ENCODE measurements around the gene NCOA4.
"Not testable (repeated sequence)": the region's sequence is repeated elsewhere in the genome, so short reads cannot be mapped to it uniquely, and the experiment has no call there.

NCOA4 gene

DNA sequence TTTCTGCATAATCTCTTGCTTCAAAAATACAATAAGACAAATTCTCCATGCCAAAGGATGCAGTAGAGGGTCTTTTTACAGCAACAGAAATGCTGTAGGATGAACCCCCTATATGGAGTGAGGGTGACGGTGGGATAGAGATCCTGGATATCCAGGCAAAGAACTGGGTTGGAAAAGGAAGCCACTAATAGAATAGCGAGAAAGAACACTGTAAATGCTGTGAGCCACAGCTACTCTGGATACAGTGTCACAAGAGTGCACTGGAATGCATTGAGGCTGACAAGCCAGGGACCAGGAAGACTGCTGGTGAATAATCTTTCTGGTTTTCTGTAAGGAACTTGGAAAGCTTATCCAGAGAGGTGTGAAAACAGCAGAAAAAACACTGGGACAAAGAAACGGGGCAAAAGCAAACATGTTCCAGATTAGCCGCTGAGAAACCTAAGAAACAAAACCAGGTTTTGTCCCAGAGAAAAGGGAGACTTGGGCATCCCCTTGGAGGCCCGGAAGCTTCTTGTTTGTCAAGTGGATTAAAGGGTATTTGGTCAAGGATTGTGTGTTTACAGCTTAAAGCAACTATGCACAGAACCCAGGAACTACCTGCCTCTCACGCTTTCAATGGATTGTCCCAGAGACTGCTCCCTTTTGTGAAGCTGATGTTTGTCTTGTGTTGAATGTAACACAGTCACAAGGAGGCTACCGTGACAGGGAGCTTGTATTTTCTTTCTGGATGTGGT lies 21.8 kb upstream of the NCOA4 start:
- no peak for DNase-seq

GRCh38 chr10:46050941-46051623 lies 20.7 kb upstream of the NCOA4 start:
- no peak for DNase-seq

- not testable (repeated sequence) for DNase-seq
These were observed 19.0 kb upstream of the NCOA4 start for GRCh38 chr10:46049497-46049831.

- no peak for DNase-seq
These were observed 17.7 kb upstream of the NCOA4 start for GRCh38 chr10:46048152-46048551.

DNA sequence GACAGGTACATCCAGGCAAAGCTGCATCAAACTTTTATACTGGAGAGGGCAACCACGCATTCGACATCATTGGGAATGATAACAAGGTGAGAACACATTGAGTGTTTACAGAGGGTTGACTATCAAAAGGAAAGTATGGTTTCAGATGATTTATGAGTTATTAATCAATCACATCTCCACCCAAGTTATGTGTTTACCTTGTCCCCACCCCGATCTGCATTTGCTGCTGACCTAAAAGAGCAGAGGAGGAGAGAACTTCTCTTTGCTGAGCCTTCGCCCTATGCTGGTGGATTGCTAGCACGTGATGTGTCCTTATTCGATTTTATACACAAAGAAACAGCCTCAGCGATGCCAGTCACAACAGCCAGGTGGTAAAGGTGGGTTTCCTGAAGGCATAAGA lies 15.8 kb upstream of the NCOA4 start, which contains the start of gene MSMB:
MSMB (minus strand) TSS at position 9 of the 400 bp plus-strand sequence. CDS start 32 bp downstream, outside the sequence.
- DNase-seq = no peak

- DNase-seq = no peak
These were observed 12.1 kb upstream of the NCOA4 start for GRCh38 chr10:46042527-46042926.

GRCh38 chr10:46040004-46040403 lies 9.6 kb upstream of the NCOA4 start:
- DNase-seq = no peak

DNA sequence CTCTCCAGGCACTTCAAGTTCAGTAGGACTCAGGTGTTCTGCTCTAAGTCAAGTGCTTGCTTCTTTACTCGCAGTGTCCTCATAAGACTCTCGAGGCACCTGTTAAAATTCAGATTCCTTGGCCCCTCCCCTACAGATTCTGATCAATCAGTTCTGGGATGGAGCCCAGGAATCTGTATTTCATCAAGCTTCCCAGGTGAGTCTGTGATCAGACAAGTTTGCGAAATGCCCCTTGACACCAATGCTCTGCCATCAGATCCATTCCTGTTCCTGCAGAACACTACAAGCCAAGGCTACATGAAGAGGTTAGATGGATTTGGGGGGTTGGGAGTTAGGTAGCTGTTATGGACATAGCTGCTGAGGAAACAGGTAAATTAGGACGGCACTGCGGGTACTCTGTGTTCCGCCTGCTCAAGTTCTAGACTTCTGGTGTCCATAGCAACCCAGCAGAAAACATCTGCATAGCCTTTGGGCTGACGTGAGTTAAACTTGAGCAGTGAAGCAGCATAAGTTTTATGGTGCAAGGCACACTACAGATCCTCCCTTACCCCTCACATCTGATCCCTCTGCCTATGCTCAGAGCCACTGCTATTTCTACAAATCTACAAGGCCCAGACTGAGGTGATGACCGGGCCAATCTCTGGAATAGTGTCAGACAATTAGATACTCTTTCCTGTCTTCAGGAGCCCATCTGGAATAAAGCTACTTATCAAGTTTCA lies 6.8 kb upstream of the NCOA4 start:
- no peak for DNase-seq

DNA sequence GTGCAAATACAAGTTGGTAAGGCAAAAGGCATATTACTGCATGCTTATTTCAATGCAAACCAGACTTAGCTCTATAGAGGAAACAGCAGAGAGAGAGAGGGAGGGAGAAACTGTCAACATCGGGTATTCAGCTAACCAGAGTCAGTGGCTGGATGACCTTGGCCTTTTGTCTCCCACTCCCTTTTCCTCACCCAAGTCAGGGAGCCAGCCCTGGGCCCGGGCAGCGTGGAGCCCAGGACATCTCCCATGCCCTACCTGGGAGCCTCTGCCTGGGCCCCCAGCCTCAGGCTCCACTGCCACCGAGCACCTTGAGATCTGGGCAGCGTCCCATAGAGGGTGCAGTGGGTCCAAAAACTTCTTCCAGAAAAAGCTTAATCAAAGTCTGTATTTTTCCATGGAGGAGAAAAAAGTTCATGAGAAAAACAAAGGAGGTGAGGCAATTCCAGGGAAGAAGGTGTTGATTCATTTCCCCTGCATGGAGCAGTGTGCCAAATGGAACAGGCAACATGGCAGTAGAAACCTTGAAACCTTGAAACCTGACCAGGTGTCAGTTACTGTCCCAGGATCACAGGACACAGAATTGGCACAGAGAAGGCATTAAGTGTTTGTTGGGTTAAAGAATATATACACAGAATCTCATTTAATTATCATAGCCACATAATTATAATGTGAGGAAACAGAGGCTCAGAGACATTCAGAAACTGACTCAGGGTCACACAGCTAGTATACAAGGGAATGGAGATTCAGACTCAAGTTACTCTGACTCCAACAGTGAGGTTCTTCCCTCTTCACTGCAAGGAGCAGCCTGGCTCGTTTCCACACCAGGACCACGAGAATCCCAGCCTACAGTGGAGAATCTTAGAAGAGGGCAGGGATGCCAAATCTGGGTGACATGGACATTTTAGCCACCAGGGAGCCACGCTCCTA lies 5.8 kb upstream of the NCOA4 start:
- no peak for DNase-seq

- DNase-seq = peak; percentile 70
These were observed 3.2 kb upstream of the NCOA4 start for GRCh38 chr10:46033602-46034011.

GRCh38 chr10:46031648-46032532 lies 1.5 kb upstream of the NCOA4 start:
- DNase-seq = no peak

GRCh38 chr10:46029461-46030030 lies 877 bp downstream of the NCOA4 start:
- DNase-seq = no peak

- peak; percentile 77 for DNase-seq
These were observed 1.6 kb downstream of the NCOA4 start for GRCh38 chr10:46028584-46029460.

DNA sequence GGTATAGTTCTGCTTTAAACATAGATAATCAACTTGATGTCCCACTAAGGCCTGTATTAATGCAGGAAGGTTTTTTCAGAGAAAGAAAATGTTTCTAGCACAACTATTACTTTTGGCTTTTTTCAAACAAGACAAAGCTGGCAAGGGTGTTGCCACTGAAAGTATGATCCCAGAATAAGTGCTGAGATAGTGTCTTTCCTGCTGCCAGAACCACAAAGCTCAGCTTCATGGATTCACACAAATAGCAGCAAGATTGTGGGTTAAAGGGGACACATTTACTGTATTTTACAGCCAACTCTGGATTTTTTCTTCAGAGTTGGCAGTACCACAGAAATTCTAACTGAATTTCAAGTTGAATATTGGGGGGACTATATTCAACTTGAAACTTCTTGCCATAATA lies 4.3 kb downstream of the NCOA4 start:
- DNase-seq = no peak

DNA sequence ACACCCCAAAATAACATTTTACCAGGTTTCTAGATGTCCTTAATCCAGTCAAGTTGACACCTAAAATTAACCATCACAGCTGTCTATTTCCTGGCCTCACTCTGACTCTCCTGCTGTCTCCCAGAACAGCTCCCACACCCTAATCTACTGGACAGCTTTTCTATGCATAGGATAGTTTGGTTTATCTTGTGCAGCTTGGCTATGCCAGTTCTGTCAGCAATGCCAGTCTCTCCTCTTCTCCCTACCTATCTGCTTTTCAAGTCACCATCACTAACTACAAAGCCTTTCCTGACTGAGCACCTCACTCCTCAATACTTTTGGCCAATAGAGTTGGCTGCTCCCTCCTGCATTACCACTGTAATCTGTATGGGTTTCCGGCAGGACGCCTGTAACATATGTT lies 5.0 kb downstream of the NCOA4 start:
- DNase-seq = no peak

- no peak for DNase-seq
These were observed 5.5 kb downstream of the NCOA4 start for GRCh38 chr10:46024948-46025347.

GRCh38 chr10:46022978-46023702 lies 7.3 kb downstream of the NCOA4 start:
- DNase-seq = peak; percentile 84

DNA sequence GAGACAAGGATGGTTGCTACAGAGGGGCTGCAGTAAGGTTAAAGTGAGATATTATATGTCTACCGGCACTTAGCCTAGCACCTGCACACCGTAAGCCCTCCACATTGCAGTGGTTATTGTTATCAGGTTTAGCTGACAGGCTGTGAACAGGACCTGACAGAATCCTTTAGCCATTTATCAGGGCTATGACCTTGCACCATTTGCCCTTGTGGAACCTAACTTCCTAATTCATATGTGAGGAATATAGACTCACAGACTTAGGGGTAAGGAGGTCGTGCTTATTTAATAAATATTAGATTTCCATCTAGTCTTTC lies 10.1 kb downstream of the NCOA4 start:
- DNase-seq = no peak

DNA sequence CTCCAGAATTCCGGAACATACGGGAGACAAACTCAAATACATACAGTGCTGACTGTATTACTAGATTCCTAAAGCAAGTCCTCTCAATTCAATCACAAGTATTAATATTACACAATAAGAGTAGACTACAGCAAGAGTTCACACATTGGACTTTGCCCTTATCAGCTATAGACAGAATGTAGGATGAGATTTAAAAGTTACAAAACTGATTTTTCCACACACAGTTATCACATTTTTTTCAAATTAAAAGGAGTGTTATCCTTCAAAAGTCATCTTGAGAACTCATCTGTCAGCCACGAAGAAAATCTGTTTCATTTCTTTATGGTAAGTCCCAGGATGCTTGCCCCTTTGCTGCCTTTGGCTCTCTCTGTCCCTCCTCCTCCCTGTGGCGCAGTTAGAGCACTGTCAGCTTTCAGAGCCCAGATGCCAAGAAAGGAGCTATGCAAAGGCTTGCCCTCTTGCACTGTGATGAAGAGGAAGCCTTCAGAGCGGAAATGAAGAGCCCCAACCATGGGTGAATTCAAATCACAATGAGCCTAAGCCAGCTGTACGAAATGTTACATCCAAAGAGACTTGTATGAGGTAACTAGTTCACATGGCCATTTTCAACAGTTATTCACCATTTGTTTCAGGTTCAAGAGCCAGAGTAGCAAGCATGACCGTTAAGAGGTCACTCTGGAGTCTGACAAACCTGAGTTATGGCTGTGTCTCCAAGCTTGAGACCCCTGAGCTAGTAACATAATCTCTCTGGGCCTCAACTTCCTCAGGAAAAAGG lies 10.7 kb downstream of the NCOA4 start:
- no peak for DNase-seq

Data from kidney glomerular epithelial cell (primary cell).